ENCODE data around the gene SNCAIP.
"Not testable (repeated sequence)": the region's sequence is repeated elsewhere in the genome, so short reads cannot be mapped to it uniquely, and the experiment has no call there.

SNCAIP gene

GRCh38 chr5:122366501-122366900, 54.5 kb downstream of the SNCAIP start:
- no peak for DNase-seq

- DNase-seq: no peak
These were observed 55.4 kb downstream of the SNCAIP start for GRCh38 chr5:122367456-122367855.

GRCh38 chr5:122368510-122369251, 56.6 kb downstream of the SNCAIP start:
- no peak for DNase-seq

GRCh38 chr5:122369253-122369815, 57.3 kb downstream of the SNCAIP start:
- DNase-seq: no peak

- no peak for DNase-seq
These were observed 59.6 kb downstream of the SNCAIP start for GRCh38 chr5:122371511-122372151.

- no peak for DNase-seq
These were observed 62.1 kb downstream of the SNCAIP start for GRCh38 chr5:122374110-122374509.

GRCh38 chr5:122375801-122376200, 63.8 kb downstream of the SNCAIP start:
- no peak for DNase-seq

- DNase-seq: no peak
These were observed 64.2 kb downstream of the SNCAIP start for GRCh38 chr5:122376250-122376649.

GRCh38 chr5:122377026-122377425, 65.0 kb downstream of the SNCAIP start:
- DNase-seq: no peak

GRCh38 chr5:122382938-122383337, 70.9 kb downstream of the SNCAIP start:
- not testable (repeated sequence) for DNase-seq

GRCh38 chr5:122384739-122385235, 72.8 kb downstream of the SNCAIP start:
- DNase-seq: no peak

GRCh38 chr5:122385286-122385685, 73.2 kb downstream of the SNCAIP start:
- DNase-seq: no peak

GRCh38 chr5:122385808-122386207, 73.8 kb downstream of the SNCAIP start:
- no peak for DNase-seq

- no peak for DNase-seq
These were observed 78.1 kb downstream of the SNCAIP start for GRCh38 chr5:122390154-122390553.

GRCh38 chr5:122390694-122391093, 78.7 kb downstream of the SNCAIP start:
- no peak for DNase-seq

GRCh38 chr5:122391621-122392020, 79.6 kb downstream of the SNCAIP start:
- DNase-seq: no peak

GRCh38 chr5:122392224-122392623, 80.2 kb downstream of the SNCAIP start:
- DNase-seq: no peak

GRCh38 chr5:122392824-122393223, 80.8 kb downstream of the SNCAIP start:
- no peak for DNase-seq

GRCh38 chr5:122394284-122394930, 82.4 kb downstream of the SNCAIP start:
- DNase-seq: no peak

- DNase-seq: no peak
These were observed 86.0 kb downstream of the SNCAIP start for GRCh38 chr5:122398016-122398415.

- no peak for DNase-seq
These were observed 88.3 kb downstream of the SNCAIP start for GRCh38 chr5:122400341-122400740.

- no peak for DNase-seq
These were observed 88.9 kb downstream of the SNCAIP start for GRCh38 chr5:122400938-122401337.

- no peak for DNase-seq
These were observed 90.1 kb downstream of the SNCAIP start for GRCh38 chr5:122401976-122402725.

Measured in activated CD4-positive, CD25-positive, alpha-beta regulatory T cell (primary cell).